HG02759 (cell line): Measurements from ENCODE around the gene LRP2.

Source experiments
- ATAC-seq: cut with Tn5 transposase; IDR thresholded peaks from one replicate; pipeline ENCODE4 v1.9.1; 2021; ENCODE audit warnings: mild to moderate bottlenecking, moderate library complexity; ENCODE audit not compliant: unreplicated experiment

The LRP2 gene

DNA sequence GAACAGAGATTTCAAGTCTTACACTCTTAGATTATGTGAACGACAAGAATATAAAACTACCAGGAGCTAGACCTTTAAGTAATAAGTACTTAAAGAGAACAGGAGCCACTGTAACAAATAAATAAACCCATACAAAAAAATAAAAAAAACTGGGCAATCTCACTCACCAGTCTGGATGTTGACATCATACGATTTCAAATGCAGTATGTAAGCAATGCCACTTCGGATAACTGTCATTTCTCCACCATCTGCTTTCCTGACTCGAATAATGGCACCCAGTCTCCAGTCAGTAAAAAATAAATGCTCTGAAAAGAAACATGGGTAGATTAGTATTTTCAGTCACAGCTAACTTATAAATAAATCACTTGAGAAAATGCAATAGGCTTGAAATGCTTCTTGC lies 115.1 kb downstream of the LRP2 start:
- ATAC-seq = no peak

DNA sequence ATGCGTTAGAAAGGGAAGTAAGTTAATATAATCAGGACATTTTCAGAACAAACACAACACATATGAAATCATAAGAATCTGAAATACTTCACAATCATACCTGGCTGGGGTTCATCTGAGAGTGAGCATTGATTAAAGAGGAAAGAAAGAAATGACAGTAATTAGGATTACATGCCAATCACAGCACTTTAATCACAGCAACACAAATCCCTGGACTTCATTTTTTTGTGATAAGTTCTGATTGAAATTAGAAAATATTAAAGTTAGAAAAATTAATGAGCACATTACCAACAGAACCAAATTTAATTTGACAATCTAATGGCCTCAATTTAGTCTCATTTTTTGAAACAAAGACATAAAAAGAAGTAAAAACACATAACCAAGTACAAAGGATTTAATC lies 121.9 kb downstream of the LRP2 start:
- no peak for ATAC-seq

DNA sequence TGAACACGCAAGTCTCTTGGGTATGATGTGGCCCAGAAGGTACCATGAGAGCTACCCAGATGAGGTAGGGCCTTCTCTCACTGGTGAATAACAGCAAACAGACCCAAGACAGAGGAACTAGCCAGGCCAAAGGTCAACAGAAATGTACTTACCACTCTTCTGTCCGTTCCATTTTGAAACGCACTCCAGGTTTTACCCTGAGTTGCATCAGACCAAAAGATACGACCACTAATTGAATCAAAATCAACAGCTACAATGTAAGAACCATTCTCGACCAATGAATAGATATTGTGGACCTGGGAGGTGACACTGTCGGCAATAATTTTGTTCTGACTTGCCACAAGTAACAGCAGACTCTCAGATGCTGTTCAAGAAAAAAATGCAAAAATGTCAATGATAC lies 124.4 kb downstream of the LRP2 start:
- ATAC-seq = no peak

DNA sequence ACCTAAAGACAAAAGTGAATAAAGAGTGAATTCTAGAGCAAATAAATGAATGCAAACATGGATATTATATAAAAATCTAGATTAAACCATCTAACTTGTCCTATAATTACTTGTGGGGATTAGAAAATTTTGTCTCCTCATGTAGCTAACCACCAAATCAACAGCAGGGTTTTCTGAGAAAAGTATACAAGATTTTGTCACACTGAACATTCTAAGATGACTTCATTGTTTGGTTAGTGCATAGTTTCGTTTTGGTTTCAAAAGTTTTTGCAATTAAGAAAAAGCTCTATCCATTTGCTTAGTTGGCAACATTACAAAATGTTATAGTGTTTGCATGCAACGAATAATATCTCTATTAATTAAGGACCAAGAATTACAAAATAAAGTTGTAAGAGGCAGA lies 125.0 kb downstream of the LRP2 start:
- ATAC-seq = no peak

- ATAC-seq = no peak
Observed at GRCh38 chr2:169232551-169233154, 129.7 kb downstream of the LRP2 start.

DNA sequence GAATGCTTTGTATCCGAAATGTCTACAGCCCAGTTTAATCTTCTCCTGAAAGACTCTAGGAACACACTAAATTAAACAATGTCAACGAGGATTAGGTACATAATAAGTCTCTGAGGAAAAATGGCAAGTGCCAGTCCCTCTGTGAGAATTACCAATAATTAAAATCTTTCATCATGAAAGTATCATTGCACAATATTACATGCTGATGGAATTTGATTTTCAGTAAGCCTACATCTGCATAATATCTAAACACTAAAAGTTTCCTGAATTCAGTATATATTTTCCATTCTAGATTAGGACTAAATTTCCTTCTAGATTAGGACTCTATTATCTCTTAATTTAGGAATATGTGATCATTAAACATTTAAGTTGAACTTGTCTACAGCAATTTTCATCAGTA lies 132.1 kb downstream of the LRP2 start:
- ATAC-seq = no peak

- ATAC-seq = no peak
Observed at GRCh38 chr2:169229590-169229989, 132.7 kb downstream of the LRP2 start.

DNA sequence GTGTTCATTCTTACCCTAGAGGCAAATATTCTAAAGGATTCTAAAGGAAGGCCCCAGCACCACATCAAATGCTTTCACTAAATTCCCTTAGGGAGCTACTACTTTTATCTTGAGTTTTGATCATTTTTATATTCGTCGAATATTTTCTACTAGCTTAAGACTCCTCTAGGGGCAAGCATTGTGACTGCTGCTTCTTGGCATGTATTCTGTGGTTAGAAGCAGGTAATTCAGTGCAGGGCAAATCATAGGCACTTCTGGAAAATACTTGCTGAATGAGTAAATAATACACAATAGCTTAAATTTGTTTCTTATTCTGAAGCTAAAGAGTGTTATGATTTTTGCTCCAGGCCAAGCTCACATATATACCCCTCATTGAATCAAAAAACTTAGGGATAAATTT lies 136.4 kb downstream of the LRP2 start:
- ATAC-seq = no peak

DNA sequence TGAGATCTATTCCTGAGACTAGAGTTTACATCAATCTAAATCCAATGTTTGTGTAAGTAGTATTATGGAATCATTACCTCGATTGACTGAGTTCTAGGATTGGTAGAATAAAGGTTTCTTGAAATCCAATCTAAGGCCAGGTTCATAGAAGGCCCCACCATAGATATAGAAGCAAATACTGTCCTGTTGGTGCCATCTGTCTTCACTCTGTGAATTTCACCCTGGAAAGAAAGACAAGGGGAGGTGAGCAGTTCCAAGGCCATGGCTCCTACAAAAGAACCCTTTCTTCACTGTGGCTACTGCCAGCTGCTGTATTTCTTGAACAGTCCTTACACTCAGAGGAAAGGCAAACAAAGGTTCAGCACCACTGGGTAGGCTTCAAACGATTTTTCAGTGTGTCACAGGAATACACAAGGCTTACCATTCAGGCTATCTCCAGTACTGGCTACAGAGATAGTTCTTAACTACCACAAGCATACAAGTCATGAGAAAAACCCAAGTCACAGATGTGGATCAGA lies 137.0 kb downstream of the LRP2 start:
- ATAC-seq = no peak

DNA sequence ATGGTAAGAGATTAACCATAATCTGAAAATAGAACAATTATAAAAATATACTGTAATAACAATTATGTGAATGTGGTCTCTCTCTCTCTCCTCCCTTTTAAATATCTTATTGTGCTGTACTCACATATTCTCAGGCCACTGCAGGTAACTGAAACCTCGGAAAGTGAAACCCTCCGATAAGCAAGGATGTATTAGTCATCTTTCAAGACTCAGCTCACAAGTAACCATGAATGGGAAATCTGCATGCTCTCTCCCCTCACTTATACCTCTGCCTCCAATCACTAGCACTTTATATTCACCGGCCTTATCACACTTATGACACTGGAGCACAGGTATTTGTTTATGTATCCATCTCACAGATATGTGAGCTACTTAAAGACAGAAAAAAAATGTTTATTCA lies 139.7 kb downstream of the LRP2 start:
- ATAC-seq = no peak

DNA sequence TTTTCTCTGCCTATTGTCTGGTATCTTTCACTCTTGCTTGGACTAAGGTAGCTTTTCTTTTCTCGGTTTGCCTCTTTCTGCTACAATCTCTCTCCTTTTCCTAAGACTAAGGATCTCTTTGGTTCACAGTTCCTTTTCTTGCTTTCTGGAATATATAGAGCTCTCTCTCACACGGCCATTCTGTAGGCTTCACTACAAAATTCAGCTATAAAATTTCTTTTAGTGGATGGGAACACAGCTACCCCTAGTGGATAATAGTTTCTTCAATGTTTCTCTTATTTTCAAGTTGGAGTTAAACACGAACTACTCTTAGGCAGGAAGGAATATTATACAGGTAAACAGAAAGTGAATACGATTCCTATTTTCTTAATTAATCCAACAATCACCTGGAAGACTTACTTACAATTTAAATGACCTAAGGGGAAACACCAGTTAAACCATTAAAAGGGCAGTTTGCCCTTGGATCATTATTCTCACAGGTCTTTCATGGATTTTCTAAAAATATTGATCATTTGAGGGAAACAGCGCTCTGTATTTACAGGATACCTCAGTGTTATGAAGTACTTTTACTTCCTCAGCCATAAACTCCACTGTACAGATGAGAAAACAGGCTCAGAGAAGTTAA lies 140.5 kb downstream of the LRP2 start:
- ATAC-seq = no peak

DNA sequence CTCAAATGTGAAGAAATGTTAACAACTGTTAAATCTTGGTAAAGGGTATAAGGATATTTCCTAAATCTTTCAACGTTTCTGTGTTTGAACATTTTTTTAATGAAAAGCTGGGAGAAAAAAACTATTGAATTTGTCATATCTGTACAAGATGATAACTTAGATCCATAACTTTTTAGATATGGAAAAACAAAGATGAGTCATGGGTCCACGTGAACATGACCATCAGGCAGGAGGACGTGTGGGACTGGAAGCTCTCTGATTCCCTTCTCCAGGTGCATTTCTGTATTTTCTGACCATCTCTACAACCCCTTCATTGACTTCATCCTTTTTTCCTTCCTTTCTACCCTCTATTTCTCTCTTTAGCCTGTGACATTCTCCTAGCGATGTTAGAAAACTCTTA lies 151.4 kb downstream of the LRP2 start:
- ATAC-seq = no peak

DNA sequence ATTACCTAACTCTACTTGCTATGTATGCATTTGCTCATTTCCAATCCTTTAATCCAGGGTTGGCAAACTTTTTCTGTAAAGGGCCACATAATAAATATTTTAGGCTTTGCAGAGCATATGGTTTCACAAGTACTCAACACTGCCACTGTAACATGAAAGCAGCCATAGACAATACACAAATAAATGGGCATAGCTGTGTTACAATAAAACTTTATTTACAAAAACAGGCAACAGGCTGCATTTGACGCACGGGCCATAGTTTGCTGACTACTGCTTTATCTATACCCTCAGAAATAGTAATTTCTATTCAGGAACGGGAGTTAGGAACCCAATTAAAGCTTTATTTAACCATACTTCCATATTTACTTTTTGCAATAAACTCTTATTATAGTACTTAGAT lies 154.3 kb downstream of the LRP2 start:
- ATAC-seq = no peak

GRCh38 chr2:169205176-169205575 lies 157.2 kb downstream of the LRP2 start:
- ATAC-seq = no peak

GRCh38 chr2:169203952-169204351 lies 158.4 kb downstream of the LRP2 start:
- ATAC-seq = no peak

GRCh38 chr2:169200756-169201155 lies 161.6 kb downstream of the LRP2 start:
- ATAC-seq = no peak

DNA sequence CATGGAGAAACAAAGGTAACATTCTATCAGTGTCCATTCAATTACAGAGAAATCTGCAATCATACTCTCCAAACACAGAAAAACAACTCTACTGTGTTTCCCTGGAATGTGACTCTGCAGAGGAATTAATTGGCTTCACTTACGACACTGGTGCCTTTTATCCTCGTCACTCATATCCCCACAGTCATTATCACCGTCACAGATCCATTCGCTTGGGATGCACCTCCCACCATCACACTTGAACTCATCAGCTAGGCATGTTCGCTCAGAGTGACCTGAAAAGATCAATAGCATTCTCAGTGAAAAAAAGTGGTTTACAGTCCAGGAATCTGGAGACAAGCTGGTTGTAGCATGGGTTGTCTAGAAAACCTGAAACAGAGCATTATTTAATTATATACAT lies 168.7 kb downstream of the LRP2 start:
- no peak for ATAC-seq

- no peak for ATAC-seq
Observed at GRCh38 chr2:169190197-169190775, 172.0 kb downstream of the LRP2 start.

DNA sequence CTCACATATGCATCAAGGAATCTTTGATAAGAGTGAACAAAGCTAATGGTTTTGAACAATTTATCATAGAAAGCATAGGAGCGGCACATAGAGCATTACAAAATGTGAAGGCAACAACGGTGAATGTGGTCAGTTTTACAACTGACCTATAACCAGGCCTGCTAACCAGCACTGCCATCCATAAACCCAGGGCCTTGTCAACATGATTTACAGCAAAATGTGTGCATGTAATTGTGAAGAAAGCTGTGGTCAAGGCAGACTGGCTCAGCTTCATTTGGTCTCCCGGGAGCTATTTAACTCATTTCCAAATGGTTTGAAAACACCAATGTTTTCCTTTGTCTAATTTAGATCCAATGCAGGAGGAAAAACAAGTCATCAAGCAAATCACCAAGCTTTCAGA lies 173.2 kb downstream of the LRP2 start:
- no peak for ATAC-seq

DNA sequence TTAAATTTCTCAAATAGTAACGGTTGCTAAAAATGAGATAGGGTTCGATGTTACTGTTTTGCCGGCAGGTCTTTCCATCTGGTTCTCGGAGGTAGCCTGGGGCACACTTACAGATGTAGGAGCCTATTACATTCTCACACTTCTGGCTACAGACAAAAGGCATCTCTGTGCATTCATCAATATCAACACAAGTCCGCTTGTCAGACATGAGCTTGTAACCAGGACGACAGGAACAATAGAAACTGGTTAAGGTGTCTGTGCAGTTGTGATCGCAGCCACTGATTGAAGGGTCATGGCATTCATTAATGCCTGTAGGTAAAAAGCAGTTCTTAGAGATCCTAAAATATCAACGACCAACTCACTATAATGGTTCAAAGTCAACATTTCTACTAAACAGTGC lies 176.6 kb downstream of the LRP2 start:
- ATAC-seq = no peak

GRCh38 chr2:169184074-169184473 lies 178.3 kb downstream of the LRP2 start:
- no peak for ATAC-seq

DNA sequence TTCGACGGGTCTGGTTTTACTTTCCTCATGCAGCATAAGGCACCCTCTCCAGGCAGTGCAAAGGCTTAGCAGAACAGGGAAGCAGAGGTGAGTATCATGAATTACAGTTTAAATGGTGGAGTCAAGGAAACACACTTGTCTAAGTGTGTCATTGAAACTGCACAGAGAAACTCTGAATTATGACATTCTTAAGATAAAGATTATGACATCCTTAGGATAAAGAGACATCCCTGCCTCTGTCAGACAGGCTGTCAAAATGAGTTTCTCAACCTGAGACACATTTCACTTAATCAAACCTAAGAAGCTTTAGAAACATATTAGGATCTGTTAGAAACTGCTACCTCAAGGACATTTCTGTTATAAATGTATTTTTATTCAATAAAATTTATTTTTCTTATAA lies 179.8 kb downstream of the LRP2 start:
- no peak for ATAC-seq
